H9 (cell line): Measurements from ENCODE around the gene MYMK. TPM values are rescaled to one million over a fixed set of nuclear protein-coding genes. Genes with fewer than 3 reads are reported as not detected.

Experiments used
- DNase-seq: peaks from one replicate; pipeline ENCODE4 v3.0.0-alpha.2; 2017
- H2AFZ ChIP-seq: one replicate; pipeline ENCODE4 v1.6.1; 2013; ENCODE audit warnings: mild to moderate bottlenecking, low read length, control low read depth, moderate library complexity
- H2AK5ac ChIP-seq: 2 replicates; pipeline ENCODE4 v1.6.1; 2013; ENCODE audit warnings: low read length, control low read depth, mixed read lengths; ENCODE audit not compliant: insufficient read length
- H2BK120ac ChIP-seq: one replicate; pipeline ENCODE4 v1.6.1; 2013; ENCODE audit warnings: low read depth, mild to moderate bottlenecking, low read length, control low read depth, inconsistent platforms; ENCODE audit not compliant: poor library complexity, severe bottlenecking
- H2BK12ac ChIP-seq: 2 replicates; pipeline ENCODE4 v1.6.1; 2013; ENCODE audit warnings: low read length, control low read depth, mixed read lengths, low read depth; ENCODE audit not compliant: insufficient read length
- H2BK15ac ChIP-seq: 2 replicates; pipeline ENCODE4 v1.6.1; 2013; ENCODE audit warnings: low read depth, low read length, control low read depth
- H2BK20ac ChIP-seq: one replicate; pipeline ENCODE4 v1.6.1; 2013; ENCODE audit warnings: low read depth, mild to moderate bottlenecking, low read length, control low read depth, inconsistent platforms; ENCODE audit not compliant: poor library complexity, severe bottlenecking
- H2BK5ac ChIP-seq: 2 replicates; pipeline ENCODE4 v1.6.1; 2013; ENCODE audit warnings: low read length, control low read depth, mixed read lengths; ENCODE audit not compliant: insufficient read length
- H3K14ac ChIP-seq: 2 replicates; pipeline ENCODE4 v1.6.1; 2013; ENCODE audit warnings: low read length, control low read depth; ENCODE audit not compliant: insufficient read depth
- H3K18ac ChIP-seq: 2 replicates; pipeline ENCODE4 v1.6.1; 2013; ENCODE audit warnings: low read depth, mild to moderate bottlenecking, mixed read lengths, low read length, control low read depth; ENCODE audit not compliant: insufficient read length
- H3K23ac ChIP-seq: 2 replicates; pipeline ENCODE4 v1.6.1; 2013; ENCODE audit warnings: low read length, control low read depth, mixed read lengths, low read depth; ENCODE audit not compliant: insufficient read length
- H3K23me2 ChIP-seq: 2 replicates; pipeline ENCODE4 v1.6.1; 2013; ENCODE audit warnings: low read depth, mild to moderate bottlenecking, mixed read lengths, low read length, control low read depth; ENCODE audit not compliant: insufficient read length, poor library complexity, severe bottlenecking
- H3K27ac ChIP-seq: 2 replicates; pipeline ENCODE4 v1.5.1; 2013; ENCODE audit warnings: low read length, control low read depth, mixed read lengths, low read depth; ENCODE audit not compliant: insufficient read length
- H3K27me3 ChIP-seq: 2 replicates; pipeline ENCODE4 v1.6.1; 2013; ENCODE audit warnings: low read length, control low read depth, inconsistent platforms; ENCODE audit not compliant: insufficient read depth
- H3K4ac ChIP-seq: 2 replicates; pipeline ENCODE4 v1.6.1; 2013; ENCODE audit warnings: low read depth, mild to moderate bottlenecking, control low read depth, inconsistent platforms, low read length, moderate library complexity
- H3K4me1 ChIP-seq: 2 replicates; pipeline ENCODE4 v1.6.1; 2013; ENCODE audit warnings: low read length, control low read depth, inconsistent platforms; ENCODE audit not compliant: insufficient read depth
- H3K4me2 ChIP-seq: 2 replicates; pipeline ENCODE4 v1.6.1; 2013; ENCODE audit warnings: low read length, control low read depth, mixed read lengths; ENCODE audit not compliant: insufficient read length, insufficient read depth
- H3K56ac ChIP-seq: 2 replicates; pipeline ENCODE4 v1.6.1; 2013; ENCODE audit warnings: low read depth, mild to moderate bottlenecking, mixed read lengths, low read length, control low read depth; ENCODE audit not compliant: insufficient read length
- H3K79me1 ChIP-seq: 2 replicates; pipeline ENCODE4 v1.6.1; 2013; ENCODE audit warnings: low read depth, mild to moderate bottlenecking, moderate library complexity, low read length, control low read depth, inconsistent platforms; ENCODE audit not compliant: insufficient read depth, poor library complexity, severe bottlenecking
- H3K79me2 ChIP-seq: 2 replicates; pipeline ENCODE4 v1.6.1; 2013; ENCODE audit warnings: low read length, control low read depth, inconsistent platforms; ENCODE audit not compliant: insufficient read depth
- H3K9ac ChIP-seq: 2 replicates; pipeline ENCODE4 v1.6.1; 2013; ENCODE audit warnings: low read length, control low read depth, mixed read lengths; ENCODE audit not compliant: insufficient read length; ENCODE audit errors: extremely low read depth
- H3K9me3 ChIP-seq: one replicate; pipeline ENCODE4 v1.6.1; 2013; ENCODE audit warnings: low read depth, low read length, inconsistent platforms; ENCODE audit not compliant: control insufficient read depth
- H3T11ph ChIP-seq: one replicate; pipeline ENCODE4 v1.6.1; 2013; ENCODE audit warnings: mild to moderate bottlenecking, low read length, control low read depth, inconsistent platforms
- H4K20me1 ChIP-seq: one replicate; pipeline ENCODE4 v1.6.1; 2013; ENCODE audit not compliant: control insufficient read depth, insufficient read length, insufficient read depth
- H4K5ac ChIP-seq: 2 replicates; pipeline ENCODE4 v1.6.1; 2013; ENCODE audit warnings: low read depth, mild to moderate bottlenecking, mixed read lengths, low read length, control low read depth; ENCODE audit not compliant: insufficient read length
- H4K8ac ChIP-seq: replicated peaks from 2 replicates; pipeline ENCODE4 v1.6.1; 2013; ENCODE audit warnings: low read length, control low read depth, mixed read lengths, low read depth; ENCODE audit not compliant: insufficient read length
- H4K91ac ChIP-seq: 2 replicates; pipeline ENCODE4 v1.6.1; 2013; ENCODE audit warnings: low read depth, mild to moderate bottlenecking, moderate library complexity, mixed read lengths, low read length, control low read depth; ENCODE audit not compliant: insufficient read length
- H3K27ac Mint-ChIP-seq, 3 experiments: 2 replicates in 2 of 3; 3 replicates in 1 of 3; pipeline ENCODE4 v1.8.0; 2020 to 2021; ENCODE audit warnings: mixed read lengths in 3 of 3, mild to moderate bottlenecking in 1 of 3, moderate library complexity in 1 of 3
- H3K27me3 Mint-ChIP-seq: 2 replicates; pipeline ENCODE4 v1.8.0; 2021; ENCODE audit warnings: low read depth, mild to moderate bottlenecking, moderate library complexity, mixed read lengths
- H3K36me3 Mint-ChIP-seq, 3 experiments: 2 replicates in 2 of 3; 3 replicates in 1 of 3; pipeline ENCODE4 v1.8.0; 2020 to 2021; ENCODE audit warnings: low read depth in 3 of 3, mixed read lengths in 3 of 3; ENCODE audit not compliant: insufficient read depth in 1 of 3
- H3K4me1 Mint-ChIP-seq, 2 experiments: 2 replicates each; pipeline ENCODE4 v1.8.0; 2020; ENCODE audit warnings: mixed read lengths in 2 of 2
- H3K4me3 Mint-ChIP-seq, 2 experiments: 2 replicates in 1 of 2; 3 replicates in 1 of 2; pipeline ENCODE4 v1.8.0; 2020 to 2021; ENCODE audit warnings: mild to moderate bottlenecking in 2 of 2, mixed read lengths in 2 of 2, moderate library complexity in 1 of 2
- H3K9me3 Mint-ChIP-seq, 2 experiments: 2 replicates in 1 of 2; 3 replicates in 1 of 2; pipeline ENCODE4 v1.8.0; 2020; ENCODE audit warnings: mild to moderate bottlenecking in 2 of 2, mixed read lengths in 2 of 2, moderate library complexity in 1 of 2
- WGBS: extraction: QIAGEN DNeasy Blood & Tissue Kit; methylation state at CpG from one replicate; pipeline ENCODE4 v1.1.7; 2013; ENCODE audit warnings: missing lambda C conversion rate, low lambda C conversion rate, mixed read lengths; ENCODE audit not compliant: insufficient read length; ENCODE audit errors: extremely low coverage; 5-methylcytosine and 5-hydroxymethylcytosine counted together
- total RNA-seq: library from RNA; stranded (reverse); gene quantifications from 2 replicates; pipeline ENCODE4 v1.2.1, GENCODE V29; 2021
- TF ChIP-seq, protein P1 (sequence below): fragments of 200-600 bp; sonication (generic); conservative IDR thresholded peaks from 3 replicates; pipeline ENCODE4 v1.8.0; 2021; ENCODE audit warnings: antibody characterized with exemption, mild to moderate bottlenecking

Gene MYMK
- total RNA-seq, 1 experiment from 2014 or later = not detected

DNA sequence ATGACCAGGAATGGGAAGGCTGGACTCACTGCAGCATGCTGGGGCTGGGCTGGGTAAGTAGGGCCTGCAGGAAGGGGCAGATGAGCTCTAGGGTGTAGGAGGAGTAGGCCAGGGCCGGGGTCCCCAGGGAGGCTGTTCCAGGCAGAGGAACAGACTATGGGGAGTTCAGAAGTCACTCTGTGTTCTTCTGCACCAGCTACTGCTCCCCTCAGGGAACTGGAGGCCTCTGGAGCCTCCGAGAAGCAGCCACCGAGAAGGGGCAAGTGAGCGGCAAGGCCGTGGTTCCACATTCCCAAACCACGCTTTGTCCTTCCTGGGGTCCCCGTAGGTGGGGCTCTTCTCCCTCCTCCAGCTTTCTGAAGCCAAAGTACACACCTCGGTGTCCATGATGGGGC, 37.4 kb downstream of the MYMK start:
- Histone ChIP-seq H2BK15ac (no peak overlapping the region), H2AFZ (no peak overlapping the region), H4K8ac (no peak overlapping the region), H2BK12ac (no peak overlapping the region), H3K23ac (no peak overlapping the region), H3T11ph (no peak overlapping the region), H3K79me2 (no peaks in the 10 kb centered on the region), H3K14ac (no peak overlapping the region), H3K4me2 (no peak overlapping the region), H3K79me1 (no peaks in the 10 kb centered on the region), H3K27ac (no peak overlapping the region), H3K23me2 (no peaks in the 10 kb centered on the region), H3K4me1 (no peaks in the 10 kb centered on the region), H3K18ac (no peak overlapping the region), H3K9ac (no peak overlapping the region), H4K20me1 (no peaks in the 10 kb centered on the region), H2BK120ac (no peak overlapping the region), H2AK5ac (no peak overlapping the region), H3K27me3 (no peaks in the 10 kb centered on the region), H4K5ac (no peak overlapping the region), H2BK20ac (no peak overlapping the region), H4K91ac (no peak overlapping the region), H3K4ac (no peak overlapping the region), H3K56ac (no peak overlapping the region), H2BK5ac (no peak overlapping the region), H3K9me3 (no peaks in the 10 kb centered on the region)
- Mint-ChIP-seq H3K9me3 (no peaks in the 10 kb centered on the region; a peak in 1 of 5 replicates), H3K27ac (no peak overlapping the region), H3K4me3 (no peak overlapping the region), H3K4me1 (0 out of 4 replicates have a peak, but pooled peaks cover 0 to 2% of the 10 kb centered on the region in 2 experiments), H3K27me3 (peaks cover 13% of the 10 kb centered on the region), H3K36me3 (no peaks in the 10 kb centered on the region)
- DNase-seq = no peak
- no CpG with 5 or more reads among the region's 8 CpGs for WGBS
- TF ChIP-seq, protein P1, sequence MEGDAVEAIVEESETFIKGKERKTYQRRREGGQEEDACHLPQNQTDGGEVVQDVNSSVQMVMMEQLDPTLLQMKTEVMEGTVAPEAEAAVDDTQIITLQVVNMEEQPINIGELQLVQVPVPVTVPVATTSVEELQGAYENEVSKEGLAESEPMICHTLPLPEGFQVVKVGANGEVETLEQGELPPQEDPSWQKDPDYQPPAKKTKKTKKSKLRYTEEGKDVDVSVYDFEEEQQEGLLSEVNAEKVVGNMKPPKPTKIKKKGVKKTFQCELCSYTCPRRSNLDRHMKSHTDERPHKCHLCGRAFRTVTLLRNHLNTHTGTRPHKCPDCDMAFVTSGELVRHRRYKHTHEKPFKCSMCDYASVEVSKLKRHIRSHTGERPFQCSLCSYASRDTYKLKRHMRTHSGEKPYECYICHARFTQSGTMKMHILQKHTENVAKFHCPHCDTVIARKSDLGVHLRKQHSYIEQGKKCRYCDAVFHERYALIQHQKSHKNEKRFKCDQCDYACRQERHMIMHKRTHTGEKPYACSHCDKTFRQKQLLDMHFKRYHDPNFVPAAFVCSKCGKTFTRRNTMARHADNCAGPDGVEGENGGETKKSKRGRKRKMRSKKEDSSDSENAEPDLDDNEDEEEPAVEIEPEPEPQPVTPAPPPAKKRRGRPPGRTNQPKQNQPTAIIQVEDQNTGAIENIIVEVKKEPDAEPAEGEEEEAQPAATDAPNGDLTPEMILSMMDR = no peak
